Pancreas (tissue), 10 donors: ENCODE data around the gene DCP1B. TPM values are rescaled to one million over a fixed set of nuclear protein-coding genes. Genes with fewer than 3 reads are reported as not detected.
A peak's percentile ranks its signal among the peaks of the same experiment; 100 is the strongest.

ENCODE experiments used
- ATAC-seq, 4 donors: fragments of 200-7000 bp; cut with Tn5 transposase; one replicate each; pipeline versions ENCODE4 v1.8.0 to v1.9.1; 2020; ENCODE audit warnings: mild to moderate bottlenecking in 4 of 4, moderate library complexity in 4 of 4
- DNase-seq, 6 donors: peaks; one replicate each; pipeline ENCODE4 v3.0.0-alpha.2; 2020
- FAIRE-seq: peaks from 2 replicates; lab custom pipeline; 2012; peaks lifted over from hg19 to GRCh38; lab: Jason Lieb, UNC
- H3K27ac ChIP-seq, 4 donors: fragments of 200-600 bp; sonication (generic); 1 replicate in 3 of 4; 2 replicates in 1 of 4; pipeline versions ENCODE4 v1.5.0 to v1.8.0; 2020
- H3K27me3 ChIP-seq, 4 donors: fragments of 200-600 bp; one replicate each; pipeline ENCODE4 v1.8.0; 2021
- H3K36me3 ChIP-seq, 3 donors: fragments of 200-600 bp; sonication (generic) in 1 of 3; one replicate each; pipeline versions ENCODE4 v1.5.0 to v1.8.0; 2020 to 2021
- H3K4me1 ChIP-seq, 3 donors: fragments of 200-600 bp; one replicate each; pipeline ENCODE4 v1.8.0; 2021
- H3K4me3 ChIP-seq, 4 donors: fragments of 200-600 bp; sonication (generic) in 2 of 4; one replicate each; pipeline versions ENCODE4 v1.5.0 to v1.8.0; 2020 to 2021
- H3K9me3 ChIP-seq, 4 donors: fragments of 200-600 bp; one replicate each; pipeline ENCODE4 v1.8.0; 2021
- WGBS, 2 donors: extraction: QIAGEN DNeasy Blood & Tissue Kit; methylation state at CpG; one replicate each; pipeline ENCODE4 v1.1.7; 2013; 5-methylcytosine and 5-hydroxymethylcytosine counted together
- intact Hi-C, 3 donors: fragments of 100-400 bp; cut with DNase I; formaldehyde crosslinking; loops; one replicate each; pipeline versions ENCODE4 v1.11.1 to v1.14.2; 2022
- polyA plus RNA-seq, 2 donors: library from polyadenylated mRNA; stranded (reverse); fragments of 200-250 nt; gene quantifications; one replicate each; pipeline ENCODE4 v1.2.3, GENCODE V29; 2013
- total RNA-seq, 6 donors: library from RNA; stranded (reverse); fragmentation: NEBNext Ultra II Directional in 4 of 6; extraction: Animal tissue kit (Norgen Biotek cat#: 25700) in 4 of 6; gene quantifications; one replicate each; pipeline versions ENCODE4 v1.2.1 to v1.2.4, GENCODE V29; 2021 to 2023
- TF ChIP-seq, protein P1 (sequence below), 4 donors: fragments of 200-600 bp; sonication (generic) in 3 of 4; IDR thresholded peaks; one replicate each; pipeline versions ENCODE4 v1.5.0 to v1.8.0; 2021; ENCODE audit warnings: antibody characterized with exemption in 4 of 4
- donor health status: healthy with polysubstance abuse.
- donor health status: DM: no; HTN: no; CAD: no; lungs with moderate emphysema.
- donor health status: DM: no; HTN: no; CAD: no.
- donor health status: control.
- donor health status: control.
- donor health status: Bipolar disorder and iron deficiency.
- donor health status: DM: yes; HTN: yes; CAD: no.
- donor health status: DM: no; HTN: no; CAD: no.
- donor health status: DM: no; HTN: no; CAD: no.
- donor health status: DM: yes; HTN: yes; CAD: no.

The DCP1B gene
- total and polyA plus RNA-seq, 8 donors, result 3.4 to 7.5 (median 6.6) TPM

GRCh38 chr12:1980282-1980681, 24.0 kb downstream of the DCP1B start:
- DNase-seq (no peak), ATAC-seq (no peak), FAIRE-seq (peak; percentile 91)
- intact Hi-C loops, result no loop called here
- peaks cover 0 to 6% (median 0%) of the 10 kb centered on the region in 4 donors for H3K9me3 ChIP-seq
- no peak overlapping the region for H3K4me3 ChIP-seq
- H3K4me1 ChIP-seq, result peaks cover 0 to 3% (median 0%) of the 10 kb centered on the region in 3 donors
- H3K36me3 ChIP-seq, result no peaks in the 10 kb centered on the region
- no peaks in the 10 kb centered on the region for H3K27me3 ChIP-seq
- TF ChIP-seq, protein P1, sequence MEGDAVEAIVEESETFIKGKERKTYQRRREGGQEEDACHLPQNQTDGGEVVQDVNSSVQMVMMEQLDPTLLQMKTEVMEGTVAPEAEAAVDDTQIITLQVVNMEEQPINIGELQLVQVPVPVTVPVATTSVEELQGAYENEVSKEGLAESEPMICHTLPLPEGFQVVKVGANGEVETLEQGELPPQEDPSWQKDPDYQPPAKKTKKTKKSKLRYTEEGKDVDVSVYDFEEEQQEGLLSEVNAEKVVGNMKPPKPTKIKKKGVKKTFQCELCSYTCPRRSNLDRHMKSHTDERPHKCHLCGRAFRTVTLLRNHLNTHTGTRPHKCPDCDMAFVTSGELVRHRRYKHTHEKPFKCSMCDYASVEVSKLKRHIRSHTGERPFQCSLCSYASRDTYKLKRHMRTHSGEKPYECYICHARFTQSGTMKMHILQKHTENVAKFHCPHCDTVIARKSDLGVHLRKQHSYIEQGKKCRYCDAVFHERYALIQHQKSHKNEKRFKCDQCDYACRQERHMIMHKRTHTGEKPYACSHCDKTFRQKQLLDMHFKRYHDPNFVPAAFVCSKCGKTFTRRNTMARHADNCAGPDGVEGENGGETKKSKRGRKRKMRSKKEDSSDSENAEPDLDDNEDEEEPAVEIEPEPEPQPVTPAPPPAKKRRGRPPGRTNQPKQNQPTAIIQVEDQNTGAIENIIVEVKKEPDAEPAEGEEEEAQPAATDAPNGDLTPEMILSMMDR (IDR thresholded peaks at IDR 0.05), result no peak
- WGBS, 2 donors, result 95 to 96% methylated on average over 2 of the region's 2 CpGs
- H3K27ac ChIP-seq, result no peak overlapping the region

DNA sequence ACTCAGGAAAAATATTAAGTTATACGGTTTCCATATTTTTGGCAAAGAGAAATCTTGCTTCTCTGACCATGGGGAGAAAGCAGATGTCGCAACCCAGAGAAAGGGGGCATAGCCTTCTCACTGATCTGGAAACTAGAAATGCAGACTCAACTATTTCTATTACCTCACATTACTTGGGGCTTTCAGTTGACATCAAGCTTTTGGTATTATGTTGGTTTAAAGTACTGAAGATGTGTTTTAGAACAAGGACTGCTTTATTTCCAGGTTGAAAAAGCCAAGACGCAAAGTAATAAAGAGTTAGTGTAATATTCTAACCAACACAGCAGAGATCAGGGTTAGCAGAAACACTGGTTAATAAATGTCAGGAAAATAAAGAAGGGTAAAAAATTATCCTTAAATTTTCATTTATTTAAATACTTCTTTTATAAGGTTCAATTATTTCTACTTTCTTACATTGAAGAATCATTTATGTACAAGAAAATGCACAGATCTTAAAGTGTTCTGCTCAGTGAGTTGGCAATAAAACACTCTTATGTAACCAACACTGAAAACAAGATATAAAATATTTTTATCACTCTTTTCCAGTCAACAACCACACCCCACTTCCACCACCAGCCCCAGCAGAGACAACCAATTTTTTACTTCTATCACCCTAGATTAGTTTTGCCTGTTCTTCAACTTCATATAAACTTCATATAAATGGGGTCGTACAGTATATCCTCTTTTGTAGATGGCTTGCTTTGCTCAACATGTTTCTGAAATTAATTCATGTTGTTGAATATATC, 26.0 kb downstream of the DCP1B start:
- H3K4me1 ChIP-seq, result peaks cover 0 to 4% (median 3%) of the 10 kb centered on the region in 3 donors
- FAIRE-seq (peak; percentile 73), ATAC-seq (no peak), DNase-seq (no peak)
- no peaks in the 10 kb centered on the region for H3K9me3 ChIP-seq
- TF ChIP-seq, protein P1 (IDR thresholded peaks at IDR 0.05), result no peak
- H3K27me3 ChIP-seq, result no peaks in the 10 kb centered on the region
- intact Hi-C loops, result no loop called here
- no peak overlapping the region for H3K27ac ChIP-seq
- H3K36me3 ChIP-seq, result no peaks in the 10 kb centered on the region
- H3K4me3 ChIP-seq, result no peak overlapping the region
- WGBS, 2 donors, result 76 to 84% methylated on average over 4 of the region's 4 CpGs

- ATAC-seq, result no peak
- intact Hi-C loops, result no loop called here
Measured at GRCh38 chr12:1977588-1977987, 26.7 kb downstream of the DCP1B start.

DNA sequence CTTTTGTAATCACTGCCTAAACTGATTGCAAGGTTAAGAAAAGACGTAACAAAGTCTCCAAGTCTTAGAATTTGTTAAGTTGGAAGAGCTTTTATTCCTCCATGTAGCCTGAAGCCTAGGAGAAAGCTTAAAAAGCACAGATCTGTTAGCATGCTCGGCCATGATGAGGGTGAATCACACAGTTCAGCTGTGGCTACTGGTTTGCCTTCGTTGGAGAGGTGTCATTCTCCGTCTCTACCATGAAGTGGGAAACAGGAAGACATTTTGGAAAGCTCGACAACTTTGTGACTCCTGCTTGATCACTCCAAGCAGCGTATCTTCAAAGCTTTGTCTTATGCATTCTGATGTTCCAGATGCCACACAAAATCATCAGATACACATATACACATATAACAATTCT, 27.1 kb downstream of the DCP1B start:
- TF ChIP-seq, protein P1 (IDR thresholded peaks at IDR 0.05), result no peak
- FAIRE-seq, result no peak
- H3K27me3 ChIP-seq, result no peaks in the 10 kb centered on the region
- ATAC-seq, result no peak
- WGBS, 2 donors, result 88 to 92% methylated on average over 6 of the region's 6 CpGs
- peaks cover 0 to 4% (median 3%) of the 10 kb centered on the region in 3 donors for H3K4me1 ChIP-seq
- H3K36me3 ChIP-seq, result no peaks in the 10 kb centered on the region
- intact Hi-C loops, result no loop called here
- no peak overlapping the region for H3K27ac ChIP-seq
- no peak for DNase-seq
- no peak overlapping the region for H3K4me3 ChIP-seq
- H3K9me3 ChIP-seq, result no peaks in the 10 kb centered on the region

More at GRCh38 chr12:1977588-1977987, 26.7 kb downstream of the DCP1B start:
- H3K4me1 ChIP-seq, result peaks cover 0 to 4% (median 3%) of the 10 kb centered on the region in 3 donors
- no peak overlapping the region for H3K4me3 ChIP-seq
- no peaks in the 10 kb centered on the region for H3K9me3 ChIP-seq
- FAIRE-seq (peak; percentile 41), DNase-seq (no peak)
- TF ChIP-seq, protein P1 (IDR thresholded peaks at IDR 0.05), result no peak
- 23 to 40% methylated on average over 1 of the region's 1 CpG for WGBS, 2 donors
- H3K36me3 ChIP-seq, result no peaks in the 10 kb centered on the region
- H3K27me3 ChIP-seq, result no peaks in the 10 kb centered on the region
- H3K27ac ChIP-seq, result no peak overlapping the region

GRCh38 chr12:1974812-1975211, 29.4 kb downstream of the DCP1B start:
- peak; percentile 92 for FAIRE-seq
- Histone ChIP-seq H3K27ac (no peak overlapping the region), H3K27me3 (no peaks in the 10 kb centered on the region), H3K4me1 (peaks cover 0 to 4% (median 3%) of the 10 kb centered on the region in 3 donors), H3K36me3 (no peaks in the 10 kb centered on the region), H3K9me3 (no peaks in the 10 kb centered on the region), H3K4me3 (no peak overlapping the region)
- intact Hi-C loops, result no loop called here
- WGBS, 2 donors, result 94 to 98% methylated on average over 1 of the region's 1 CpG
- ATAC-seq, result no peak
- no peak for DNase-seq
- TF ChIP-seq, protein P1 (IDR thresholded peaks at IDR 0.05), result no peak
